Dermis microvascular lymphatic vessel endothelial cell (primary cell): ENCODE results near the gene NECTIN3. TPM values are rescaled to one million over a fixed set of nuclear protein-coding genes. Genes with fewer than 3 reads are reported as not detected.

ENCODE experiments used
- DNase-seq, 2 donors: peaks; one replicate each; pipeline versions ENCODE4 v3.0.0 to v3.0.0-alpha.2; 2010; ENCODE audit warnings: low read depth in 2 of 2
- total RNA-seq: library from RNA; depleted of rRNA; stranded (reverse); fragments of >200 nt; gene quantifications from 2 replicates; pipeline ENCODE4 v1.2.1, GENCODE V29; 2014

The NECTIN3 gene
- total RNA-seq, 1 donor from 2014 or later = 35.7 TPM

GRCh38 chr3:111197485-111197884 lies 125.9 kb downstream of the NECTIN3 start:
- DNase-seq = no peak

DNA sequence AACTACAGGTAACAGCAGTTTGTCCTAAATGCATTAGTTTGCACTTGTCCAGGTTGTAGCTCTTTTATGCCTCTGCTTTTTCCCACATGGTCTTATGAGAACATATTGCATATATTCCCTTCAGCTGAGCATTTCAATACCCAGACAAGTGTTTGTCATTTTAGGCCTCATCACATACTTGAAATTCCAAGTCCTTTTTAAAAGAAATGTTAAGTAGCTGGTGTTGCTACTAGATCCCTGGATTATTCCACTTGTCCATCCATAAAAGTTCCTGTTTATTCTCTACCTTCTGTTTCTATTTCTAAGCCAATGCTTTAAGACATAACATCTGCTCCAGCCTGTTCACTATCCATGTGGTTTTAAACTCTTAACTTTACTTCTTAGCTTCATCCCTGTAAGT lies 128.4 kb downstream of the NECTIN3 start:
- no peak for DNase-seq

DNA sequence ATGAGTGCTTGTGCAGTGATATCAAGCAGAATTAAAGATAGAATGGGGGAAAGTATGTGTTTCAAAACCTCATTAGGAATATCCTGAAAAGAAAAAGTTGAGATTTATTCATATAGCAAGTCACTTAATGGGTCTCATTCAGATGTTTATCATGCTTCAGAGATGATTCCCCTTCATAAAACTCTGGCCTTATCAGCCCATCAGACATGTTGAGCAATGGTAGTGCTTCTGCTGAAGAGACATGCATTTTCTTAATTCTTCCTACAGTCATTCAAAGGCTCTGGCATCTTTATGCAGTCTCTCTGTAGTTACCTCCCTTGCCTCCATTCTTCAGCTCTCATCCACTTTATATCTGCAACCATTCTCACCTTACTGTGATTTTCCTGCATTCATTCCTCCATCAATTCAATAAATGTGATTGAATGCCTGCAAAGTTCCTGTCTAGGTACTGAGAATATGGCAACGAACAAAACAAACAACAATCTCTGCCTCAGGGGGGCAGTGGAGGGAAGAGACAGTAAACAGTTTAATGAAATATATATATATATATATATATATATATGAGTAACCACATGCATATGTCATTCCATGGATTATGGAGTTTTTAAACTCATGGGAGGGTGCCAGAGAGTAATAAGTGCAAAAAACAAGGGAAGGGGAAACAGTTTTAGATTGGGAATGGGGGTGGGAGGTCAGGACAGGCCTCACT lies 138.5 kb downstream of the NECTIN3 start:
- DNase-seq = no peak

GRCh38 chr3:111210866-111211564 lies 139.4 kb downstream of the NECTIN3 start:
- DNase-seq = no peak

GRCh38 chr3:111212511-111212910 lies 140.9 kb downstream of the NECTIN3 start:
- DNase-seq = no peak

DNA sequence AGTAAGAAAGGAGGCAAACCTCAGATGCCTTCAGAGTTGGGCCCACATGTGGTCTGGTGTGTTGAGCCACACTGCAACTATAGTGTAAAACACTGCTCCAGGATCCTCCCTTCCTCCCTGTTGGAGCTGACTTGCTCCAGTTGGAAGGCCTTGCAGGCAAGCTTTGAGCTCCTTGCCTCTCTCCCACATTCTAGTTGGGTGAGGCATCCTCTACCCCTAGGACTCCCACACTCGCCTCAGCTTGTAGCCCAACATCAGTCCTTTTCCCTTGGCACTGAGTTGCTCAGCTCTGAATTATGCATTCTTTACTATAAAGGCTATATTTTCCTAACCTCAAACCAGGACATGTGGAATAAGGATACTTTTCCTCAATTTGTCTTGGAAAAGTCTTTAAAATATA lies 143.9 kb downstream of the NECTIN3 start:
- DNase-seq = no peak

DNA sequence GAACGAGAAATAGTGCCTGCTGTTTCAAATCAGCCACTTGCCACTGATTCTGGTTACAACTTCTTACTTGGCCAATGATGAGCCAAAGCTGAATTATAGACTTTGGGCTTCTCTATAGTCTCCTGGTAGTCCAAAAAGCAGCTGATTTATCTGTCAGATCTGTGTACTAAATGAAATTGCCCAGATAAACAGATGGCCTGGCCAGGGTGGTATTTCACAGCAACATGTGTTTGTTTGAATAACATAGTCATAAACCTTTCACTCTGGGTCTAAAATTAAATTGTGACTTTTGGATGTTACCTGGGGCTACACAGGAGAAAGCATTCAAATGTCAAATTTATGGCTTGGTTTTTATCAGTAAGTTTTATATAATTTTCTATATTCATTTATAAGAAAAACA lies 147.0 kb downstream of the NECTIN3 start:
- no peak for DNase-seq

- no peak for DNase-seq
Measured at GRCh38 chr3:111227216-111227615, 155.6 kb downstream of the NECTIN3 start.

GRCh38 chr3:111229301-111229700 lies 157.7 kb downstream of the NECTIN3 start:
- DNase-seq = no peak

DNA sequence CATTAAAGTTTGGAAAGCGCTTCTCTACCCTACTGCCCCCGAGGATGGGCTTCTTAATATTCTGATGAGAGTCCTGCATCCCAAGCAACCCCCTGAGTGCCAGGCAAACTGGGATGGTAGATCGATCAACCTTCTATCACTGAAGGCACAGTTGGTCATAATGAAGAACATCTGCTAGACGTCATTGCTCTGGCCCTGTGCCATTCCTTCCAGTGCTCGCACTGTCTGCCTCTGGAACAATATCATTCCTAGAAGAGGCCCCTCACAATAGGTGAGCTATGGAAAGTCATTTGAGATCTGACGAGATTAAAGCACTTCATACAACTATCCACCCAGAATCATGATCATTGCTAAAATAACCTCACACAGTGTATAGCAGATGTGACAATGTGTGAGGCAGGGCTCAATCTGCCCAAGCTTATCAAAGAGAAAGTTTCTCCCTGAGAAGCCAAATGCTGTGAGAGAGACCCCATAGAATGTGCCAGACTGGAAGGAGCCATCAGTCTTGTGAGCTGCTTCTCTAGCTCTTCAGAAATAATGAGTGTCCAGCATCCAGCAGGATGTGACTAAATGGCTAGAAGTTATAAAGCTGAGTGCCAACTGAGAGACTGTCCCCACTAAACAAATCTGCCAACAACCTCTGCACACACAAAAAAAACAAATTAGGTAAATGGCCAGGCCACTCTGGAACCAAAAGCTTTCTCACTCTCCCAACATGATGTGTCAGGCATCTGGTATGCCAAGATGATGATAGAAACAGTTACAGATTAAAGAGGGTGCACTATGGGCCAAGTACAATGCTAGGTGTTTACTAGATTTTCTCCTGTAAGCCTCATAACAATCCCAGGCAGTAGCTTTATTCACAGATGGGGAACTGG lies 165.5 kb downstream of the NECTIN3 start:
- no peak for DNase-seq

GRCh38 chr3:111237946-111238345 lies 166.3 kb downstream of the NECTIN3 start:
- DNase-seq = no peak

- no peak for DNase-seq
Measured at GRCh38 chr3:111238885-111239284, 167.3 kb downstream of the NECTIN3 start.

DNA sequence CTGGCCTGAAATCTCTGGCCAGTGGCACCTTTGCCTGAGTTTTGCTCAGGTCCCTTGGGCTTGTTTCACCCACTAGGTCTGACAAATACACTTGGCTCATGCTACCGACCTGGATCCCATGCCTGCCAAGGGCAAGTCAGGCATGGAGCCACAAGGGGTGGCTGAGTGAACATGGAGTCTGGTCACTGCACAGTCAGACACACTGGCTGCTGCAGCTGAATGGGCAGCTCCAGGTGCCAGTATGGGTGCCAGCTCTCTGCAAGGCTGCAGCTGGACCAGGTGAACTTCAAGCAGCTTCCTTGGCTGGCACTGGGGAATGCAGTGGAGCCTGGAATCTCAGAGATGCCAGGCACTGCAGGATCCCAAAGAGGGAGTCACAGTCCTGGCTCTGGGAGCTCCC lies 170.3 kb downstream of the NECTIN3 start:
- DNase-seq = no peak
